Thyroid gland (tissue), 4 donors: Measurements from ENCODE around the gene FMN2. TPM values are rescaled to one million over a fixed set of nuclear protein-coding genes. Genes with fewer than 3 reads are reported as not detected.

ENCODE experiments used
- DNase-seq, 2 donors: peaks; one replicate each; pipeline ENCODE4 v3.0.0-alpha.2; 2019
- H3K27ac ChIP-seq, 3 donors: fragments of 200-600 bp; sonication (generic); 1 replicate in 2 of 3; 2 replicates in 1 of 3; pipeline ENCODE4 v1.5.1; 2016 to 2019; ENCODE audit warnings: mild to moderate bottlenecking in 1 of 3, moderate library complexity in 1 of 3
- H3K27me3 ChIP-seq: fragments of 200-600 bp; sonication (generic); one replicate; pipeline ENCODE4 v1.5.1; 2019
- H3K36me3 ChIP-seq, 2 donors: fragments of 200-600 bp; sonication (generic); one replicate each; pipeline ENCODE4 v1.5.1; 2016 to 2019
- H3K4me1 ChIP-seq, 2 donors: fragments of 200-600 bp; sonication (generic); one replicate each; pipeline ENCODE4 v1.5.1; 2017 to 2019
- H3K4me3 ChIP-seq, 3 donors: fragments of 200-600 bp; sonication (generic); replicated peaks in 1 of 3; 1 replicate in 2 of 3; 2 replicates in 1 of 3; pipeline ENCODE4 v1.5.1; 2016; ENCODE audit warnings: mild to moderate bottlenecking in 1 of 3
- H3K9me3 ChIP-seq: fragments of 200-600 bp; sonication (generic); one replicate; pipeline ENCODE4 v1.5.1; 2017
- CTCF ChIP-seq, 6 experiments: fragments of 200-600 bp in 3 of 6; fragments of 450-650 bp in 3 of 6; sonication (generic) in 3 of 6; IDR thresholded peaks; one replicate each; pipeline ENCODE4 v1.5.1; 2016 to 2019; ENCODE audit warnings: antibody characterized with exemption in 6 of 6, mild to moderate bottlenecking in 2 of 6, inconsistent platforms in 1 of 6, moderate library complexity in 1 of 6
- POLR2A ChIP-seq, 2 donors: fragments of 450-650 bp; IDR thresholded peaks; one replicate each; pipeline ENCODE4 v1.6.1; 2017; ENCODE audit warnings: antibody characterized with exemption in 2 of 2, mild to moderate bottlenecking in 2 of 2, moderate library complexity in 1 of 2
- WGBS, 2 donors: methylation state at CpG; one replicate each; pipeline ENCODE4 v1.1.5; 2017; 5-methylcytosine and 5-hydroxymethylcytosine counted together
- intact Hi-C: fragments of 100-400 bp; cut with DNase I; formaldehyde crosslinking; loops from one replicate; pipeline ENCODE4 v1.15.1; 2023
- total RNA-seq, 4 donors: library from RNA; depleted of rRNA; stranded (reverse); fragments of >200 nt; gene quantifications; one replicate each; pipeline ENCODE4 v1.2.3, GENCODE V29; 2016

The FMN2 gene
- total RNA-seq, 4 donors from 2014 or later: 0.78 to 6.2 (median 1.3) TPM; not detected in 1

- Histone ChIP-seq H3K4me1 (no peaks in the 10 kb centered on the region), H3K4me3 (no peak overlapping the region), H3K27me3 (no peaks in the 10 kb centered on the region), H3K27ac (no peak overlapping the region), H3K9me3 (no peaks in the 10 kb centered on the region), H3K36me3 (no peaks in the 10 kb centered on the region)
- TF ChIP-seq CTCF (IDR thresholded peaks at IDR 0.05) (no peak), POLR2A (IDR thresholded peaks at IDR 0.05) (no peak)
- WGBS, 2 donors: 86 to 92% methylated on average over 1 of the region's 1 CpG
- intact Hi-C loops: no loop called here
- no peak for DNase-seq
Measured at GRCh38 chr1:240100371-240100934, 8.8 kb downstream of the FMN2 start.

- Histone ChIP-seq H3K36me3 (no peaks in the 10 kb centered on the region), H3K4me3 (no peak overlapping the region), H3K4me1 (no peaks in the 10 kb centered on the region), H3K27ac (no peak overlapping the region), H3K9me3 (no peaks in the 10 kb centered on the region), H3K27me3 (no peaks in the 10 kb centered on the region)
- no peak for DNase-seq
- 83 to 85% methylated on average over 7 of the region's 7 CpGs for WGBS, 2 donors
- no peak for TF ChIP-seq POLR2A (IDR thresholded peaks at IDR 0.05)
- intact Hi-C loops: no loop called here
Measured at GRCh38 chr1:240101306-240101705, 9.6 kb downstream of the FMN2 start.

- Histone ChIP-seq H3K27ac (no peak overlapping the region), H3K36me3 (no peaks in the 10 kb centered on the region), H3K9me3 (no peaks in the 10 kb centered on the region), H3K4me3 (no peak overlapping the region), H3K27me3 (no peaks in the 10 kb centered on the region), H3K4me1 (no peaks in the 10 kb centered on the region)
- no peak for DNase-seq
- no peak for TF ChIP-seq POLR2A (IDR thresholded peaks at IDR 0.05)
- no peak for TF ChIP-seq CTCF (IDR thresholded peaks at IDR 0.05)
- intact Hi-C loops: no loop called here
- WGBS, 2 donors: 95 to 96% methylated on average over 3 of the region's 3 CpGs
Measured at GRCh38 chr1:240101737-240102136, 10.1 kb downstream of the FMN2 start.

GRCh38 chr1:240104672-240105071 lies 13.0 kb downstream of the FMN2 start:
- Histone ChIP-seq H3K4me3 (no peak overlapping the region), H3K36me3 (no peaks in the 10 kb centered on the region), H3K27me3 (no peaks in the 10 kb centered on the region), H3K27ac (no peak overlapping the region), H3K4me1 (no peaks in the 10 kb centered on the region), H3K9me3 (no peaks in the 10 kb centered on the region)
- intact Hi-C loops: no loop called here
- TF ChIP-seq POLR2A (IDR thresholded peaks at IDR 0.05) (no peak), CTCF (IDR thresholded peaks at IDR 0.05) (no peak)
- DNase-seq: no peak
- WGBS, 2 donors: 88 to 90% methylated on average over 2 of the region's 2 CpGs

- DNase-seq: no peak
- no peaks in the 10 kb centered on the region for H3K4me1 ChIP-seq
- H3K27me3 ChIP-seq: no peaks in the 10 kb centered on the region
- intact Hi-C loops: no loop called here
- H3K4me3 ChIP-seq: no peak overlapping the region
- no peaks in the 10 kb centered on the region for H3K36me3 ChIP-seq
- TF ChIP-seq CTCF (IDR thresholded peaks at IDR 0.05) (no peak), POLR2A (IDR thresholded peaks at IDR 0.05) (no peak)
- H3K27ac ChIP-seq: no peak overlapping the region
- WGBS, 2 donors: 64 to 65% methylated on average over 3 of the region's 3 CpGs
- H3K9me3 ChIP-seq: no peaks in the 10 kb centered on the region
Measured at GRCh38 chr1:240107058-240107684, 15.5 kb downstream of the FMN2 start.
